ENCODE results near the gene NIM1K. TPM values are rescaled to one million over a fixed set of nuclear protein-coding genes. Genes with fewer than 3 reads are reported as not detected.

NIM1K gene
- total and polyA plus RNA-seq, 2 of the 13 experiments (the other 11 are each of a cell fraction or from before 2014, with no cell fraction given), result 0.04 TPM; not detected in 1

- TF ChIP-seq ZNF205 (CRISPR knock-in tag; IDR thresholded peaks at IDR 0.05) (no peak), ZNF430 (CRISPR knock-in tag; IDR thresholded peaks at IDR 0.05) (no peak), ZHX1 (CRISPR knock-in tag; IDR thresholded peaks at IDR 0.05; ENCODE audit: low read depth) (no peak), AGO1 (IDR thresholded peaks at IDR 0.05; ENCODE audit: low read depth, low read length, poor library complexity, severe bottlenecking) (no peak), FOXP1 (IDR thresholded peaks at IDR 0.05) (no peak), FOXP1 (CRISPR knock-in tag; IDR thresholded peaks at IDR 0.05) (no peak), ZNF629 (CRISPR knock-in tag; conservative IDR thresholded peaks at IDR 0.05) (no peak), TP53 (CRISPR knock-in tag; conservative IDR thresholded peaks at IDR 0.05) (no peak), MYC (CRISPR knock-in tag; IDR thresholded peaks at IDR 0.05; ENCODE audit: borderline replicate concordance) (no peak)
These were observed 109.6 kb downstream of the NIM1K start (continued) for GRCh38 chr5:43301653-43302091.

DNA sequence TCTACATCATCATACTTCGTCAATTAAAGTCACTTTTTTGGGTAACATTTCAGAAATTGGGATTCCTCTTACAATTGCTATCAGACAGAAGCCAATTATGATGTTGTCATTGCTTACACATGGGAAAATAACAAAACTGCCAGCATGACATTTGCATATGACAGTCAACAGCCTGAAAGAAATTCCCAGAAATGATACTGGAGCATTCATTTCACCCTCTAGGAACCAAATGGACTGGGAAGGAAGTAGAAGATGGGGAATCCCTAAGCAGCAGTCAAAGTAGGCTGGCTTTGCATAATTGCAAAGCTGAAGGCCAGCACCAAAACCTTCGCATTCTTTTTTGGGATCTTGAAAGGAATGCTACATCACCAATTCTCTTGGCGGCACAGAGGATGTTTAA lies 110.5 kb downstream of the NIM1K start:
- intact Hi-C loops (cut with micrococcal nuclease; ENCODE audit: unreplicated experiment), result loop anchor here (10.0 kb wide), 1 partner anchor 198 kb away; no protein-coding TSS in a partner anchor
- no peak overlapping the region for H3K27ac ChIP-seq (ENCODE audit: extremely low read length, insufficient read depth, low read length)
- ATAC-seq (no peak), FAIRE-seq (no peak), DNase-seq (ENCODE audit: low spot score) (no peak)
- peaks cover 67% of the 10 kb centered on the region for H3K4me1 ChIP-seq (ENCODE audit: insufficient read depth, low read length)
- WGBS (ENCODE audit: low lambda C conversion rate), result 99% methylated on average over 3 of the region's 3 CpGs
- BruUV-seq (replicated peaks), result no TSS peak
- no peaks in the 10 kb centered on the region for H3K27me3 ChIP-seq (ENCODE audit: control insufficient read depth in 1 of 2, insufficient read depth in 2 of 2, low read length in 2 of 2)
- peaks cover 93% of the 10 kb centered on the region for H3K79me2 ChIP-seq (ENCODE audit: insufficient read depth, low read length)
- H3K9ac ChIP-seq (ENCODE audit: insufficient read depth, low read depth, low read length), result no peak overlapping the region
- H3K4me2 ChIP-seq (ENCODE audit: low read depth, low read length), result peak overlapping the region; percentile 15; the same call in 1 of the 2 replicates
- H4K20me1 ChIP-seq (ENCODE audit: insufficient read depth, low read length), result peaks cover 99% of the 10 kb centered on the region
- no peak overlapping the region for H3K4me3 ChIP-seq (replicated peaks in 1 of 3; ENCODE audit: insufficient read depth in 1 of 3, low read depth in 2 of 3, low read length in 3 of 3)
- in situ Hi-C loops (cut with HindIII; ENCODE audit: extremely low pct_ligation_motif_present, low pct_unique_long_range_greater_than_20kb), result no loop called here
- ChIA-PET CTCF (ENCODE audit: low intra/inter-chr PET ratio, low total read pairs) (no interaction called here), POLR2A (interaction anchor here (3.2 kb wide), 1 partner anchor 10 kb away, joined by 18 read pairs; the partner anchor contains the start of gene HMGCS1)
- no peak overlapping the region for H2AFZ ChIP-seq (ENCODE audit: low read length)
- no peaks in the 10 kb centered on the region for H3K9me3 ChIP-seq (ENCODE audit: low read length)
- H3K36me3 ChIP-seq (replicated peaks in 1 of 2; ENCODE audit: control insufficient read depth in 1 of 2, insufficient read depth in 2 of 2, low read length in 2 of 2), result peaks cover 6 to 64% of the 10 kb centered on the region in 2 experiments
- TF ChIP-seq KLF11 (CRISPR knock-in tag; IDR thresholded peaks at IDR 0.05) (no peak), HOMEZ (CRISPR knock-in tag; IDR thresholded peaks at IDR 0.05; ENCODE audit: low read depth) (no peak), ZBTB14 (CRISPR knock-in tag; IDR thresholded peaks at IDR 0.05) (no peak), POLR2G (IDR thresholded peaks at IDR 0.05; ENCODE audit: low read depth, low read length) (peak; percentile 38; the same call in 1 of the 2 replicates), ZNF747 (CRISPR knock-in tag; IDR thresholded peaks at IDR 0.05; ENCODE audit: borderline replicate concordance) (no peak), HMG20B (CRISPR knock-in tag; conservative IDR thresholded peaks at IDR 0.05) (no peak), ZNF768 (CRISPR knock-in tag; IDR thresholded peaks at IDR 0.05) (no peak), SMAD1 (CRISPR knock-in tag; IDR thresholded peaks at IDR 0.05; ENCODE audit: borderline replicate concordance, low read depth) (no peak)
- TF ChIP-seq, protein P1, sequence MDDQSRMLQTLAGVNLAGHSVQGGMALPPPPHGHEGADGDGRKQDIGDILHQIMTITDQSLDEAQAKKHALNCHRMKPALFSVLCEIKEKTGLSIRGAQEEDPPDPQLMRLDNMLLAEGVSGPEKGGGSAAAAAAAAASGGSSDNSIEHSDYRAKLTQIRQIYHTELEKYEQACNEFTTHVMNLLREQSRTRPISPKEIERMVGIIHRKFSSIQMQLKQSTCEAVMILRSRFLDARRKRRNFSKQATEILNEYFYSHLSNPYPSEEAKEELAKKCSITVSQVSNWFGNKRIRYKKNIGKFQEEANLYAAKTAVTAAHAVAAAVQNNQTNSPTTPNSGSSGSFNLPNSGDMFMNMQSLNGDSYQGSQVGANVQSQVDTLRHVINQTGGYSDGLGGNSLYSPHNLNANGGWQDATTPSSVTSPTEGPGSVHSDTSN (CRISPR knock-in tag; IDR thresholded peaks at IDR 0.05; ENCODE audit: borderline replicate concordance), result no peak
